Hypothalamus (tissue), 51 donors: ENCODE results near the gene GRM4.
"Not testable (repeated sequence)": the region's sequence is repeated elsewhere in the genome, so short reads cannot be mapped to it uniquely, and the experiment has no call there.

ENCODE experiments used
- DNase-seq, 51 donors: peaks; one replicate each; lab custom pipeline; 2025; lab: John Stamatoyannopoulos, UW

The GRM4 gene

GRCh38 chr6:34029489-34030280 lies 116.2 kb downstream of the GRM4 start:
- no peak for DNase-seq

- DNase-seq = no peak
These were observed 117.1 kb downstream of the GRM4 start for GRCh38 chr6:34028691-34029360.

GRCh38 chr6:34027939-34028441 lies 117.9 kb downstream of the GRM4 start:
- no peak for DNase-seq

GRCh38 chr6:34027445-34027936 lies 118.4 kb downstream of the GRM4 start:
- DNase-seq = peak in 5 of 51 donors; percentile 2 to 40 (median 31)

GRCh38 chr6:34025861-34026260 lies 120.0 kb downstream of the GRM4 start:
- DNase-seq = no peak

GRCh38 chr6:34025112-34025807 lies 120.6 kb downstream of the GRM4 start:
- DNase-seq = no peak

- no peak for DNase-seq
These were observed 123.0 kb downstream of the GRM4 start for GRCh38 chr6:34022873-34023255.

- no peak for DNase-seq
These were observed 123.5 kb downstream of the GRM4 start for GRCh38 chr6:34022250-34022872.

- no peak for DNase-seq
These were observed 124.2 kb downstream of the GRM4 start for GRCh38 chr6:34021554-34022190.

GRCh38 chr6:34020807-34021553 lies 124.9 kb downstream of the GRM4 start:
- DNase-seq = no peak

GRCh38 chr6:34020278-34020677 lies 125.6 kb downstream of the GRM4 start:
- no peak for DNase-seq

- no peak for DNase-seq
These were observed 126.8 kb downstream of the GRM4 start for GRCh38 chr6:34018961-34019606.

GRCh38 chr6:34018026-34018425 lies 127.9 kb downstream of the GRM4 start:
- no peak for DNase-seq

GRCh38 chr6:34017106-34017805 lies 128.6 kb downstream of the GRM4 start:
- DNase-seq = no peak

GRCh38 chr6:34016573-34016972 lies 129.3 kb downstream of the GRM4 start:
- DNase-seq = not testable (repeated sequence)

GRCh38 chr6:34015586-34015985 lies 130.3 kb downstream of the GRM4 start:
- peak in 2 of 51 donors; percentile 13 to 20 for DNase-seq

- no peak for DNase-seq
These were observed 134.6 kb downstream of the GRM4 start for GRCh38 chr6:34011264-34011663.

GRCh38 chr6:34005901-34006531 lies 139.9 kb downstream of the GRM4 start:
- no peak for DNase-seq
